Memory B cell (primary cell): ENCODE results near the gene PTPRN2.
"Not testable (repeated sequence)": the region's sequence is repeated elsewhere in the genome, so short reads cannot be mapped to it uniquely, and the experiment has no call there.

Source experiments
- ATAC-seq: fragments of 150-1000 bp; cut with Tn5 transposase; 2 replicates; pipeline ENCODE4 v1.10.0; 2021; ENCODE audit warnings: low read depth, mild to moderate bottlenecking, moderate library complexity
- DNase-seq, 2 donors: peaks; one replicate each; pipeline ENCODE4 v3.0.0; 2022; ENCODE audit warnings: low spot score in 2 of 2
- H3K27ac Mint-ChIP-seq: one replicate; pipeline ENCODE4 v1.8.0; 2022; ENCODE audit warnings: mild to moderate bottlenecking, moderate library complexity, mixed read lengths
- H3K27me3 Mint-ChIP-seq: one replicate; pipeline ENCODE4 v1.8.0; 2022; ENCODE audit warnings: mixed read lengths
- H3K36me3 Mint-ChIP-seq: one replicate; pipeline ENCODE4 v1.8.0; 2022; ENCODE audit warnings: mild to moderate bottlenecking, mixed read lengths
- H3K4me1 Mint-ChIP-seq: one replicate; pipeline ENCODE4 v1.8.0; 2022; ENCODE audit warnings: mixed read lengths
- H3K4me3 Mint-ChIP-seq: one replicate; pipeline ENCODE4 v1.8.0; 2022; ENCODE audit warnings: mild to moderate bottlenecking, moderate library complexity, mixed read lengths
- H3K9me3 Mint-ChIP-seq: one replicate; pipeline ENCODE4 v1.8.0; 2022; ENCODE audit warnings: mixed read lengths

The PTPRN2 gene

DNA sequence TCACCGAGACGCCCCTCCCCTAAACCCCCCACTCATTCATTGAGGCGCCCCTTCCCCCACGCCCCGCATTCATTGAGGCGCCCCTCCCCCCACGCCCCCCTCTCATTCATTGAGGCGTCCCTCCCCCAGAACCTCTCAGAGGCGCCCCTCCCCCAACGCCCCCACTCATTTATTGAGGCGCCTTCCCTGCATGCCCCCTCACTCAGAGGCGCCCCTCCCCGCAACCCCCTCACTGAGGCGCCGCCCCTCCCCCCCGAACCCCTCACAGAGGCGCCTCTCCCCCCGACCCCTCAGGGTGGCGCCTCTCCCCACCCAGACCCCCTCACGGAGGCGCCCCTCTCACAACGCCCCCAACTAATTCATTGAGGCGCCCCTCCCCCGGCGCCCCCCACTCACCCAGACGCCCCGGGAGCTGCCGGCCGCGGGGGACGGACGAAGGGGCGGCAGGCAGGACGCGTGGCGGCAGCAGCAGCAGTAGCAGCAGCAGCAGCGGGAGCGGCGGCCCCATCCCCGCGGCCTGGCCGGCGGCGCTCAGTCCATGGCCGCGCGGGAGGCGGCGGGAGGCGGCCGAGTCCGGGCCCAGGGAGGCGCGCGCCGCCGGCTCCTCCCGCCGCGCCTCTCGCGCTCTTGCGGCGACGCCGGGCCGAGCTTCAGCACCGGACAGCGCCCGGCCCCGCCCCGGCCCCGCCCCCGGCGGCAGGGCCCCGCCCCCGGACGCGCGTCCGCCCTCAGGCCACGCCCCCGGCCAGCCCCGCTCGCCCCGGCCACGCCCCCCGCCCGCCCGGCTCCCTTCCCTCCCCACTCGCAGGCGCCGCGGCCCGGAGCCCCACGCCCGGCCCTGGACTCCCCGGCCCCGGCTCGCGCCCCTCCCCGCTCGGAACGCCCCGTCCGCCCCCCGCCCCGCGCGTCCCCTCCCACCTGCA is at the start of gene PTPRN2:
Gene PTPRN2, minus strand, starts transcription at position 662 of the 923 bp plus-strand sequence.
- DNase-seq (peak; percentile 16 to 20), ATAC-seq (peak; percentile 83)
- H3K27me3 Mint-ChIP-seq = peaks cover 32% of the 10 kb centered on the region
- H3K27ac Mint-ChIP-seq = no peak within 1 kb of the TSS
- H3K9me3 Mint-ChIP-seq = peaks cover 1% of the 10 kb centered on the region
- H3K4me1 Mint-ChIP-seq = peaks cover 7% of the 10 kb centered on the region
- peaks cover 4% of the 10 kb centered on the region for H3K36me3 Mint-ChIP-seq
- H3K4me3 Mint-ChIP-seq = peak within 1 kb of the TSS; percentile 70

DNA sequence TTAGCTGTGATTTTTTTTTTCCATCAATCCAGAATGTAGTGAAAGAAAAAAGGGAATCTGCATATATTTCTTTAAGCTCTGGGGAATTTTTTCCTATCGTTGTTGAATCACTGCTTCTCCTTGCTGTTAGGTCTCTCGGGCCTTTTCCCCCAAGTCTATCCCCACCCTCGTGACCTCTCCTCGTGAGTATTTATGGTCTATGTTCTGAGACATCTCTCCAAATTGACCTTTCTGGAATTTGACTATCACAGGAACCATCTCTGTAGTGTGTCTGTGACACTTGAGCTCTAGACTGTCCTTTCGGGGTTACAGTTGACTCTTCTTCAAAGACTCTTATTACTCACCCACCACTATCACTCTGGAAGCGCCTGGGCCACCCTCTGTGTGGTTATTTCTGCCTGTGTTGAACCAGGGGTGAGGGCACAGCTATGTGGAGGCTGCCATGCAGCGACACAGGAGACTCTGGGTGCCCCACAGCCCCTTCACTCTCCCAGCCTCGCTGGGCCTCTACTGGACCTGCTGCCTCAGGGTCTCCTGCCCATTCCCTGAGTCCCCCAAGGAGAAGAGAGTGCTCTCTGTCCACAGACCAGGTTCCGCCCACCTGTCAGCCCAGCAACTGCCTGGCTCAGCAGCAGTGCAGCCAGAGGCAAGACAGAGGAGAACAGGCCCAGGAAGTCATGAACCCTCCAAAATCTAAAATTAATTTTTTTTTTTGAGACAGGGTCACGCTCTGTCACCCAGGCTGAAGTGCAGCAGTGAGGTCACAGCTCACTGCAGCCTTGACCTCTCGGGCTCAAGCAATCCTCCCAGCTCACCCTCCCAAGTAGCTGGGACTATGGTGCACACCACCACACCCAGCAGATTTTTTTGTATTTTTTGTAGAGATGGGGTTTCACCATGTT is 45.7 kb upstream of the PTPRN2 start:
- ATAC-seq = peak; percentile 29
- peaks cover 9% of the 10 kb centered on the region for H3K36me3 Mint-ChIP-seq
- H3K4me1 Mint-ChIP-seq = peaks cover 9% of the 10 kb centered on the region
- no peak overlapping the region for H3K4me3 Mint-ChIP-seq
- H3K27me3 Mint-ChIP-seq = no peaks in the 10 kb centered on the region
- no peaks in the 10 kb centered on the region for H3K9me3 Mint-ChIP-seq
- DNase-seq = no peak
- H3K27ac Mint-ChIP-seq = peak overlapping the region; percentile 18

DNA sequence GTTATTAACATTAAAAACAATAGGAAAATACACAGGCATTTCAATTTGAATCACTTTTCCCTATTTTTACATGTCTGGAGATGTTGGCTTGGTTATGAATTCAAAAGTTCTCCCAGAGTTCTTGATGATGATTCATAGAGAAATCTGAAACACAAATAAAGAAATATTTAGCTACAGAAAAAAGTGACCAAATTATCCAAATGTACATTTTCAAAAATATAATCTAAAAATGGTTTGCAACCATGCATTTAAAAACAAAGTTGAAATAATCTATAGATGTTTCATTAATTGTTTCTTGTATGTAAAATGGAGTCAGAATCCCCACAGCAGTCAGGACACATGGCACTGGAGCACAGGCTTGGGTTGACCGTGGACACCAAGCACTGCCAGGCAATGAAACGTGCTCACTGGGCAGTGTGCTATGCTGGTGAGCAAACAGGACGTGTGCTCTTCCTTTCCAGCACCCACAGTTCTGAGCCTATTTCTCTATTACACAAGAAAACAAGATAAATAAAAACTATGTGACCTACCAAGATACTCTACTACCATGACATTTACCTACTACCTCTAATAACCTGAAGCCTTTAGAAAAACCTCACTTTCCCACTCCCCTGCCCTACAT is 44.1 kb upstream of the PTPRN2 start:
- DNase-seq = no peak
- H3K4me1 Mint-ChIP-seq = peaks cover 9% of the 10 kb centered on the region
- ATAC-seq = no peak
- H3K4me3 Mint-ChIP-seq = no peak overlapping the region
- H3K36me3 Mint-ChIP-seq = peaks cover 9% of the 10 kb centered on the region
- no peak overlapping the region for H3K27ac Mint-ChIP-seq
- H3K27me3 Mint-ChIP-seq = no peaks in the 10 kb centered on the region
- no peaks in the 10 kb centered on the region for H3K9me3 Mint-ChIP-seq

DNA sequence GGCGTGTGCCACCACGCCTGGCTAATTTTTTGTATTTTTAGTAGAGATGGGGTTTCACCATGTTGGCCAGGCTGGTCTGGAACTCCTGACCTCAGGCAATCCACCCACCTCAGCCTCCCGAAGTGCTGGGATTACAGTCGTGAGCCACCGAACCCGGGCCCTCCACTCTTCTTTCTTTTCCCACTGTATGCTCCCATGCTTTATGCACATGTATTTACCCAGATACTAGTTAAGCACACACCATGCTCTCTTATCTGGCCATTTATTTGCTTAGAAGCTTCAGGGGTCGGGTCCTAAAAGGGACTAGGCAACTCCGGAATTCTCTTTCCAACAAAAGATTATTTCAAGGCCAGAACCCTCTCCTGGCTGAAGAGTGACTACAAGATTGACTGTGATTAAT is 38.7 kb upstream of the PTPRN2 start:
- H3K27me3 Mint-ChIP-seq, DNase-seq, H3K4me3 Mint-ChIP-seq, ATAC-seq, H3K36me3 Mint-ChIP-seq, H3K9me3 Mint-ChIP-seq, H3K27ac Mint-ChIP-seq, H3K4me1 Mint-ChIP-seq: not testable (repeated sequence)

DNA sequence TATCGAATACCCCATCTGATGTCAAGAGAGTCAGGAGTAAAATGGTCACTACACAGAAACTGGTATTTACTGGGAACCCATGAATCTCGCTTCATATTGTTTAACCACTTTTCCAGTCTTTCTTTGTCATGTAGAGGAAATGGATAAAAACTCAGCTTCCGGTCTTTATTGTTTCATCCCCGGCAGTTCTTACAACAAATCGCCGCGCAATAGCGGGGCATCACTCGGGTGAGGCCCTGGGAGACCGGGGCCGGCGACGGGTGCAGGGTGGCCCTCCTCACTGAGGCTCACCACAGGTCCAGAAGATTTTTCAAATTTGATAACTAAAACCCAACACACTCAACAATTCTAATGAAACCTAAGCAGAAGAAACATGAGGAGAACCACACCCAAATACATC is 35.6 kb upstream of the PTPRN2 start:
- H3K9me3 Mint-ChIP-seq = peaks cover 1% of the 10 kb centered on the region
- H3K4me3 Mint-ChIP-seq = no peak overlapping the region
- H3K27ac Mint-ChIP-seq = no peak overlapping the region
- DNase-seq (no peak), ATAC-seq (no peak)
- H3K4me1 Mint-ChIP-seq = no peaks in the 10 kb centered on the region
- no peaks in the 10 kb centered on the region for H3K27me3 Mint-ChIP-seq
- H3K36me3 Mint-ChIP-seq = peaks cover 6% of the 10 kb centered on the region

DNA sequence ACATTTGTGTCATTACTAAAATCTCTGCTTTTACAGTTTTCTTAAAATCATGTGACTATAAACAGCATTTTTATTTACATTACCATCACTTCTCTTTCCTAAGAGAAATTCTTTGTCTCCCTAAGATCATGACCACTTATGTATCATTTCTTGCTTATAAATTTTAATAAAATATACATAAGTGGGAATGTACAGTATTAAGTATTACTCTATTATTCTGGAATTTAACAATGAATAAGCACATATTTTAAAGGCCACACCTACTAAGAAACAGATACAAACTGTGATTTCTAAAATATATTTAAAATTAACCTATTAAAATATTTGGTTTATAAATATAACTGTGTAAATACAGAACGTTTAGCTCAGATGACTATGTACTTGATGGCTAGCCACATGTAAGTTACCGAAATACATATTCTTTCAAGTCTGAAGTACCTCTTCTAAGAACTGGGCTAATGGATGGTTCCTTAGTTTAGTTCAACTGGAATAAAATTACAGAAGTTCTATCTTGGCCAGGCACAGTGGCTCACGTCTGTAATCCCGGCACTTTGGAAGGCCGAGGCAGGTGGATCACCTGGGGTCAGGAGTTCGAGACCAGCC is 33.3 kb upstream of the PTPRN2 start:
- DNase-seq (no peak), ATAC-seq (no peak)
- Mint-ChIP-seq H3K9me3 (peaks cover 1% of the 10 kb centered on the region), H3K27ac (no peak overlapping the region), H3K27me3 (no peaks in the 10 kb centered on the region), H3K36me3 (peaks cover 4% of the 10 kb centered on the region), H3K4me1 (no peaks in the 10 kb centered on the region), H3K4me3 (no peak overlapping the region)

DNA sequence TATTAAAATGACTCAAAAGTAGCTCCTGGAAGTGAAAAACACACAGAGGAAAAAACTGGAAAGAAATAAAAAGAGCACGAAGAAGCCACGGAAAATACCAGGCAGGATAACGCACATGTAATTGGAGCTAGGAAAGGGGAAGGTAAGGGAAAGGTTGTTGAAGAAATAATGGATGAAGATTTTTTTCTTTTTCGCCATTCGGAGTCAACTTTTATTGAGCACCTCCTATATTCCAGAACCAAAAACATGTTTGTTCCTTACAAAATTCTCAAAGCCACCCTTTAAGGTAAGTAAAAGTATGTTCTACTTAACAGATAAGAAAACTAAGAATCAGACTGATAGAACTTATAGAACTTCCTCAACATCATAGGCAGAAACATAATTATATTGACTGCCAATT is 32.8 kb upstream of the PTPRN2 start:
- Mint-ChIP-seq H3K36me3 (peaks cover 4% of the 10 kb centered on the region), H3K4me1 (no peaks in the 10 kb centered on the region), H3K27ac (no peak overlapping the region), H3K4me3 (no peak overlapping the region), H3K27me3 (no peaks in the 10 kb centered on the region), H3K9me3 (peaks cover 1% of the 10 kb centered on the region)
- ATAC-seq (no peak), DNase-seq (no peak)

DNA sequence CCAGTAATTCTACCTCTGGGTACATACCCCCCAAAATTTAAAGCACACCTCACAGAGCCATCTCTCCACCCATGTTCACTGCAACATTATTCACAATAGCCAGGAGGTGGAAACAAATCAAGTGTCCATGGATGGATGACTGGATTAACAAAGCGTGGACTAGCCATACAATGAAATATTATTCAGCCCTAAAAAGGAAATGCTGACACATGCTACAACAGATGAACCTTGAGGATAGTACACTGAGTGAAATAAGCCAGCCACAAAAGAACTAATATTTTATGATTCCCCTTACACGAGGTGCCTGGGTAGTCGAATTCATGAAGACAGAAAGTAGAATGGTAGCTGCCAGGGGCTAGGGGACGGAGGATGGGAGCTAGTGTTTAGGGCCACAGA is 31.1 kb upstream of the PTPRN2 start:
- no peak for ATAC-seq
- Mint-ChIP-seq H3K4me1 (peaks cover under 1% of the 10 kb centered on the region), H3K36me3 (peaks cover 4% of the 10 kb centered on the region), H3K9me3 (peaks cover 1% of the 10 kb centered on the region), H3K4me3 (no peak overlapping the region), H3K27ac (no peak overlapping the region), H3K27me3 (no peaks in the 10 kb centered on the region)
- no peak for DNase-seq

DNA sequence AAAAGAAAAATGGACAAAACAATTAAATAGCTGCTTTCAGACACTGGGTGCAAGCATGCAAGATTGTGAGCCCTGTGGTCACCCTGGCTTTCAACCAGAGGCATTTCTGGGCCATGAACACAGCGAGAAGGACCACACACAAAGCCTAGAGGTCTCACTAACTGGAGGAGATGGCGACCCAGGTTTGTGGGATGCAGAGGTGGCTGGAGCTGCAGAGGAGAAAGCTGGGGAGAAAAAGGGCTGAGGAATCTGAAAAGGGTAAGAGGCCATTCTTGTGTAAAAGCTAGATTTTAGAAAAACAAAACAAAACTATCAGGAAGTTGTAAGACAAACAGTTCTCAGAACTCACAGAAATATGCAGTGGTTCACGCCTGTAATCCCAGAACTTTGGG is 30.1 kb upstream of the PTPRN2 start:
- ATAC-seq = no peak
- H3K27ac Mint-ChIP-seq = no peak overlapping the region

DNA sequence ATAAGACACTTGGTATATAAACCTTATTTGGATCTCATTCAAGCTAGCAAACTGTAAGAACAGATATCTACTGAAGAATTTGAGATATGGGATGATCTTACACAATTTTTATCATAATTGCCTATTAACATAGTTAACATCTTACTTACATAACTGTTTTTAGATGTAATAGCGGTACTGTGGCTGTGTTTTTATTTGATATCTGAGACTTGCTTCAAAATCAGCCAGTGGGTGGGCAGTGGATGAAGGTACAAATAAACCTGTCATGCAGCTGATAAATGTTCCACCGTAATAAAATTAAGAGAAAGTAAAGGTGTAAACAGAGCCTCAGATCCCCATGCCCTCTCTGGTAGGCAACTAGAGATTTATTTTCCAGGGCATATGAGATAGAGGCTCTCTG is 28.4 kb upstream of the PTPRN2 start:
- DNase-seq (no peak), ATAC-seq (no peak)
- H3K4me1 Mint-ChIP-seq = peaks cover 17% of the 10 kb centered on the region
- H3K4me3 Mint-ChIP-seq = no peak overlapping the region
- H3K36me3 Mint-ChIP-seq = peaks cover 5% of the 10 kb centered on the region
- H3K9me3 Mint-ChIP-seq = peaks cover 1% of the 10 kb centered on the region
- H3K27me3 Mint-ChIP-seq = no peaks in the 10 kb centered on the region
- H3K27ac Mint-ChIP-seq = no peak overlapping the region

More for the DNA sequence above, 30.1 kb upstream of the PTPRN2 start:
- DNase-seq = no peak
- no peaks in the 10 kb centered on the region for H3K27me3 Mint-ChIP-seq
- no peak overlapping the region for H3K4me3 Mint-ChIP-seq
- H3K36me3 Mint-ChIP-seq = peaks cover 4% of the 10 kb centered on the region
- peaks cover 1% of the 10 kb centered on the region for H3K9me3 Mint-ChIP-seq
- H3K4me1 Mint-ChIP-seq = peaks cover 10% of the 10 kb centered on the region

DNA sequence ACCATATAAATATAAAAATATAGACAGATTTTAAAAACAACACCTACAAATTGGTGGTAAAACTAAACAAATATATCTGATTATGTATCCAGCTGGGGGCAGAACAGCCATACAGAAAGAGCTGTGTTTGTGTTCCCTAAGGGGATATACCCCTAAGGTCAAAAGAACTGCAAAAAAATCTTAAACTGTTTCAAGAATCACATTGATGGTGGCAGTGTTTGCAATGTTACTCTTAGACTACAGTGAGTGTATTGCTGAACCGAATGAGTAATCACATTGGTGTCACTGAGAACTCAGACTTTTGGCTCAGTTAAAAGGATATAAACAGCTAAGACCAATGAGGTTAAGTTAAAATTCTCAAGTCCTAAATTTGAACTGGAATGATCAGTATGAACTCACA is 27.1 kb upstream of the PTPRN2 start:
- no peaks in the 10 kb centered on the region for H3K9me3 Mint-ChIP-seq
- DNase-seq (no peak), ATAC-seq (no peak)
- H3K36me3 Mint-ChIP-seq = peaks cover 5% of the 10 kb centered on the region
- H3K27ac Mint-ChIP-seq = no peak overlapping the region
- peaks cover 18% of the 10 kb centered on the region for H3K4me1 Mint-ChIP-seq
- no peaks in the 10 kb centered on the region for H3K27me3 Mint-ChIP-seq
- H3K4me3 Mint-ChIP-seq = no peak overlapping the region

DNA sequence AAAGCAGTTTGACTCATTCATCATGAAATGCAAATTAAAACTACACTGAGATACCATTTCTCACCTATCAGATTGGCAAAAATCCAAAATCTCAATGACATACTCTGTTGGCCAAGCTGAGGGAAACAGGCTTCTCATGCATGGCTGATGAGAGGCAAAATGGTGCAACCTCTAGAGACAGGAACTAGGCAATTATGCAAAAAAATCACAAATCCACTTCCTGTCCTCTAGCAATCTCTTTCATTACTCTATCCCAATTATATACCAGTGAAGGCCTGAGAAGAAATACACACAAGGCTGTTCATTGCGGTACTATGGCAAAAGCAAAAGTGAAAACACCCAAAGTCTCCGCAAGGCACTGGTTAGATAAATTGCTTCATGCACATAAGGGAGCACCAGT is 25.9 kb upstream of the PTPRN2 start:
- peaks cover 25% of the 10 kb centered on the region for H3K4me1 Mint-ChIP-seq
- H3K4me3 Mint-ChIP-seq = peak overlapping the region; percentile 55
- peak overlapping the region; percentile 28 for H3K27ac Mint-ChIP-seq
- H3K9me3 Mint-ChIP-seq = no peaks in the 10 kb centered on the region
- H3K36me3 Mint-ChIP-seq = peaks cover 7% of the 10 kb centered on the region
- DNase-seq (peak in 1 of 2 donors; percentile 13), ATAC-seq (peak; percentile 92)
- H3K27me3 Mint-ChIP-seq = no peaks in the 10 kb centered on the region

DNA sequence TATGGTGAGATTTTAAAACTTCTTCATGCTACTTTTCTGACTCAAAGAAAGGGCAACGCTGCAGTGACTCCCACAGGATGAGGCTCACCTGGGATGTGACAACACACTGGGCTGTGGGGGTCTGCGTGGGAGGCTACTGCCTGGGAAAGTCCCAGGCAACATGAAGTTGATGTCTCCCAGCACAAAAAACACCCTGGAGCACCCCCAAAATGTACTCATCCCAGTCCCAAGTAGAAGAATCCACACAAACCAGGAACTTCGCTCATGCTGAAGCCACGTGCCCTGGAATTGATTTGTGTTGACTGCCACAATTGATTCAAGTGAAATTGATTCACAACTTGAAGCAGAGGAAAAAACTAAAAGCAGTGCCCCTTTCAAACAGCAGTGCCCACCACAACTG is 24.9 kb upstream of the PTPRN2 start:
- Mint-ChIP-seq H3K27me3 (no peaks in the 10 kb centered on the region), H3K4me3 (no peak overlapping the region), H3K36me3 (peaks cover 7% of the 10 kb centered on the region), H3K27ac (no peak overlapping the region), H3K4me1 (peaks cover 25% of the 10 kb centered on the region), H3K9me3 (no peaks in the 10 kb centered on the region)
- DNase-seq (no peak), ATAC-seq (no peak)
